GM18870 (cell line): Measurements from ENCODE around the gene MINDY1.

Experiments used
- ATAC-seq: cut with Tn5 transposase; IDR thresholded peaks from one replicate; pipeline ENCODE4 v1.9.1; 2021; ENCODE audit warnings: moderate library complexity; ENCODE audit not compliant: unreplicated experiment

MINDY1 gene

DNA sequence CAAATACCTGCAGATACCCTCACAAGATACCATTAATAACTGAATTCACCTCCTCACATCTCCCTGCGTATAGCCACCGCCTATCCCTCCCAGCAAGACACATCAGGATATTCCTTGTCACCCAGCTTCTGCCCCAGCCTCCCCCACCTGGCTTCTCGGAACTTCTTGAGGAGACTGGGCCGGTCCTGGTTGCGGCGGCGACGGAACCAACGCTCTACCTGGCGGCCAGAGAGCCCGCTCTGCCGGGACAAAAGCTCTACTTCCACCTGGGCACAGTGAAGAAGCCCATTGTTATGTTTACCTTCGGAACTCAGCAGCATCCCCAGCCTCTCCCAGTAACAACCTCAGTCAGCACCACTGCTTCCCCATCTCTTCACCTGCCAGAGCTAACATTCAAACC, 38.8 kb downstream of the MINDY1 start:
- no peak for ATAC-seq

DNA sequence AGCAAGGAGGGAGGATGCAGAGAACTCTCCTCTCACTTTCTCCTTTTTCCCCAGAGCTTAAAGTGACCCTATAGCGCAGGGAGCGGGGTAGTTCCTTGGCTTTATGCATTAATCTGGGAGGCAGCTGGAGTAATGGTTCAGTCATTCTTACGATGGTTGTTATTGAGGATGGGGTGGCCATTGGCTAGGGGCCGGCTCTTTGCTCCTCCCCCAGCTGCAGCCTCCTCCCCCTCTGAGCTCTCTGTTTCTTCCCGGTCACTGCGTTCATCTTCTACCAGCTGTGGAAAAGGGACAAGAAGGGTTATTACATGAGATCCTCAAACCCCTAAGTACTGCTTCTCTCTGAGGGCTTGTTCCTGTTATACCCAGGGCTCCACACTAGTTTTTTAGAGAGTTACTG, 40.7 kb downstream of the MINDY1 start:
- no peak for ATAC-seq

GRCh38 chr1:150965605-150966004, 41.1 kb downstream of the MINDY1 start:
- ATAC-seq: no peak

DNA sequence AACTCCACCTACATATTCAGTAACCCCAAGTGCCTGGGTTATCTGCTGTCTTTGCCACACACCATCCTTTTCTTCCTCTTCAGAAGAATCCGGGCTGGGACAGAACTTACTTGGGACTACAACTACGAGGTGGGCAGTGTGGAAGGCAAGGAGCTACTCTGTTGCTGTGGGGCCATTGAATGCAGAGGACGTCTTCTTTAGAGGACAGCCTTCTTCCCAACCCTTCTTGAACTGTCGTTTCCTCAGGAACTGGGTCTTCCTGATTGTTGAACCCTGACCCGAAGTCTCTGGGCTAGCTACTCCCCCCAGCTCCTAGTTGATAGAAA, 42.6 kb downstream of the MINDY1 start:
- ATAC-seq: no peak

DNA sequence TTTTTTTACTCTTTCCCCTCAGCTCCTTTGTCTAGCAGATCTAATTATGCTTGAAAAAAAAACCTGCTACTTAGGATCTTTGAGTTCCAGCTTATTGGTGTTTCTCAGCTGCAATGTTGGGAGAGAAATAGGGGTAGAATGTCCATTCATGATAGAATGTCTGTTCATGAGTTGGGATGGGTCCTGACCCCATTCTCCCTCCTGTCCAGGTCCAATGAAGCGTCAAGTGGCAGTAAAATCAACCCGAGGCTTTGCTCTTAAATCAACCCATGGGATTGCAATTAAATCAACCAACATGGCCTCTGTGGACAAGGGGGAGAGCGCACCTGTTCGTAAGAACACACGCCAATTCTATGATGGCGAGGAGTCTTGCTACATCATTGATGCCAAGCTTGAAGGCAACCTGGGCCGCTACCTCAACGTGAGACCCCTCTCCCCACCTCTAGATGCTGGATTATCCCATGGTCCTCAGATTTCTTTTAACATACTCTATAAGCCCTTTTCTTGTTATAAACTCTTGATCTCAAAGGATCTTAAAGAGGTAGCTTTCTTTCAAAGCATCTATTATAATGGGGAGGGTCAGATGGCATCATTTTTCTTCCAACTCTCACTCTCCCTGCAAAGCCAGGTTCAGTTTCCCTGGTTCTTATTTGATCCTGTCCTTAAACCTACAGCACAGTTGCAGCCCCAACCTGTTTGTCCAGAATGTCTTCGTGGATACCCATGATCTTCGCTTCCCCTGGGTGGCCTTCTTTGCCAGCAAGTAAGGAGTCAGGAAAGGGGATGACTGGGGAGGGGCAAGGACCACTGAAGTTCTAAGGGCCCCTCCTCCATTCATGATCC, 43.2 kb downstream of the MINDY1 start:
- no peak for ATAC-seq

DNA sequence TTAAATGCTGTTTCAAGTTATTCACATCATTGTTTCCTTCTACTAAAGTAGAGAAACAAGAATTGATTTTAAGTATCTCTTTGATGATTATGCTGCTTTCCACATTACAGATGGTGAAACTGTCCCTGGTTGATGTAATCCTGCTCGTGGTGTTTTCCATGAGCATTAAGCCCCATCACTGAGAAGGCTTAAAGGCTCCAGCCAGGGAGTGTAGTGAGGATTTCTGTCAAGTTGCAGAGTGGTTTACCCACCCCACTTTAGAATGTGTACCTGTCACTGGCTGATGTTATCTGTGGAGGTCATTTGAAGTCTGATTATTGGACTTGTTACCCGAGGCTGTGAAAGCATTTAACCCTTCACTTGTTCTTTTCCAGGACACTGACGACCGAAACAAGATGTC, 44.9 kb downstream of the MINDY1 start:
- no peak for ATAC-seq

DNA sequence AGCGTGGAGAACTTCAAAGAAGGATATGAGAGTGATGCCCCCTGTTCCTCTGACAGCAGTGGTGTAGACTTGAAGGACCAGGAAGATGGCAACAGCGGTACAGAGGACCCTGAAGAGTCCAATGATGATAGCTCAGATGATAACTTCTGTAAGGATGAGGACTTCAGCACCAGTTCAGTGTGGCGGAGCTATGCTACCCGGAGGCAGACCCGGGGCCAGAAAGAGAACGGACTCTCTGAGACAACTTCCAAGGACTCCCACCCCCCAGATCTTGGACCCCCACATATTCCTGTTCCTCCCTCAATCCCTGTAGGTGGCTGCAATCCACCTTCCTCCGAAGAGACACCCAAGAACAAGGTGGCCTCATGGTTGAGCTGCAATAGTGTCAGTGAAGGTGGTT, 46.1 kb downstream of the MINDY1 start:
- ATAC-seq: no peak

DNA sequence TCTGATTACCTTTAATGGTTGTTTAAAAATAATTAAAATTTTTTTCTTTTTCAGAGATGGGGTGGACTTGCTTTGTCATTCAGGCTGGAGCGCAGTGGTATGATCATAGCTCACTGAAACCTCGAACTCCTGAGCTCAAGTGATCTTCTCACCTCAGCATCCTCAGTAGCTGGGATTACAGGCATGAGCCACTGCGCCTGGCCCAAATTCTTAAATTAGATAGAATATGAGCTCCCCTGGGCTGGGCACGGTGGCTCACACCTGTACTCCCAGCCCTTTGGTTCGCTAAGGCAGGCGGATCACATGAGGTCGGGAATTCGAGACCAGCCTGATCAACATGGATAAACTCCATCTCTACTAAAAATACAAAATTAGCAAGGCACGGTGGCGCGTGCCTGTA, 49.0 kb downstream of the MINDY1 start:
- ATAC-seq: no peak

GRCh38 chr1:150955280-150955679, 51.4 kb downstream of the MINDY1 start:
- ATAC-seq: no peak

DNA sequence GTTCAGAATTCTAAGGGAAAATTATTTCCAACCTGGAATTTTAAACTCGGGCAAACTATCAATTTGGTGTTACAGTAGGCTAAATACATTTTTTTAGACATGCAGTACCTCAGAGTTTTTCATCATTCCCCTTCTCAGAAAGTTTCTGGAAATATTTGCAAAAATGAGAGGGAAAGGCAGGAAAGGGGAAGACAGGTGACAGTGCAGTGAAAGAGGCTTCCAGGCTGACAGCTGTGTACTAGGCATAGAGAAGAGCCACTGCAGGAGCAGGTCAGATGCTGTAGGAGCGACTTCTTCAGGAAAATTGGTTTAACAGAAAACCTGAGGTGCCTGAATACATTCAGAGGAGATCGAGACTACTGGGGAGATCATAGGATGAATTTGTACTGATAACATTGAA, 52.0 kb downstream of the MINDY1 start:
- no peak for ATAC-seq
